A549 (cell line): ENCODE measurements around the gene URI1. TPM values are rescaled to one million over a fixed set of nuclear protein-coding genes. Genes with fewer than 3 reads are reported as not detected.

Experiments
- ATAC-seq, 2 experiments: fragments of 200-7000 bp in 1 of 2; fragments of >200 bp in 1 of 2; cut with Nextera tagmentation in 1 of 2; cut with Tn5 transposase in 1 of 2; 3 replicates each; pipeline versions ENCODE4 v1.8.0 to v1.9.1; 2018 to 2020; ENCODE audit warnings: mild to moderate bottlenecking in 1 of 2, moderate library complexity in 1 of 2
- CTCF ChIA-PET: fragments of 300-600 bp; sonication (Branson Sonifier 250); formaldehyde crosslinking; extraction: SDS; loops from one replicate; lab custom pipeline; 2021; ENCODE audit warnings: antibody characterized with exemption, inconsistent platforms; lab: Yijun Ruan, JAX
- POLR2A ChIA-PET: fragments of 350-600 bp; formaldehyde crosslinking; extraction: SDS; loops from one replicate; lab custom pipeline; 2021; ENCODE audit warnings: antibody characterized with exemption, inconsistent platforms; lab: Yijun Ruan, JAX
- DNase-seq, 2 experiments: peaks; one replicate each; pipeline versions ENCODE4 v3.0.0 to v3.0.0-alpha.2; 2011 to 2016; ENCODE audit warnings: low read depth in 1 of 2, low spot score in 1 of 2
- FAIRE-seq: peaks from 2 replicates; lab custom pipeline; 2011; peaks lifted over from hg19 to GRCh38; lab: Jason Lieb, UNC
- H3K27ac ChIP-seq, 2 experiments: fragments of >200 bp; sonication (Bioruptor Twin); formaldehyde crosslinking; 3 replicates each; pipeline ENCODE4 v1.5.1; 2016 to 2017
- H3K4me1 ChIP-seq: fragments of >200 bp; sonication (Bioruptor Twin); formaldehyde crosslinking; 3 replicates; pipeline ENCODE4 v1.6.1; 2016
- H3K4me2 ChIP-seq: fragments of >200 bp; sonication (Bioruptor Twin); formaldehyde crosslinking; 3 replicates; pipeline ENCODE4 v1.6.1; 2016
- H3K4me3 ChIP-seq: fragments of >200 bp; sonication (Bioruptor Twin); formaldehyde crosslinking; 3 replicates; pipeline ENCODE4 v1.5.1; 2016
- H3K9me3 ChIP-seq: fragments of >200 bp; sonication (Bioruptor Twin); formaldehyde crosslinking; 3 replicates; pipeline ENCODE4 v1.6.1; 2016
- BHLHE40 ChIP-seq: IDR thresholded peaks from 2 replicates; pipeline ENCODE4 v1.6.1; 2012; ENCODE audit warnings: low read depth, low read length, inconsistent platforms
- CBX2 ChIP-seq: fragments of 200-600 bp; sonication (generic); IDR thresholded peaks from 2 replicates; pipeline ENCODE4 v1.6.1; 2016; ENCODE audit warnings: low read depth, mild to moderate bottlenecking, borderline replicate concordance
- ELK1 ChIP-seq: fragments of 150-350 bp; IDR thresholded peaks from 2 replicates; pipeline ENCODE4 v1.6.1; 2014; ENCODE audit warnings: low read depth, mild to moderate bottlenecking, low read length
- ESRRA ChIP-seq: fragments of 150-350 bp; IDR thresholded peaks from 2 replicates; pipeline ENCODE4 v1.6.1; 2014; ENCODE audit warnings: mild to moderate bottlenecking, low read length, borderline replicate concordance
- FOSL2 ChIP-seq, 2 experiments: fragments of 450-650 bp in 1 of 2; fragments of >200 bp in 1 of 2; sonication (Bioruptor Twin) in 1 of 2; formaldehyde crosslinking; IDR thresholded peaks; 2 replicates each; pipeline versions ENCODE4 v1.5.0 to v1.6.1; 2016 to 2020; ENCODE audit warnings: mild to moderate bottlenecking in 1 of 2, moderate library complexity in 1 of 2
- HOXB13 ChIP-seq: fragments of 250-450 bp; sonication (Bioruptor Pico); IDR thresholded peaks from 2 replicates; pipeline ENCODE4 v1.5.0; 2020; ENCODE audit warnings: low read depth, mild to moderate bottlenecking, moderate library complexity
- JUN ChIP-seq, 2 experiments: fragments of >200 bp; sonication (Bioruptor Twin); formaldehyde crosslinking; IDR thresholded peaks; 2 replicates in 1 of 2; 3 replicates in 1 of 2; pipeline ENCODE4 v1.6.1; 2016 to 2017
- MAFK ChIP-seq: fragments of 450-650 bp; IDR thresholded peaks from 2 replicates; pipeline ENCODE4 v1.6.1; 2014; ENCODE audit not compliant: partially characterized antibody
- MAZ ChIP-seq: fragments of 150-350 bp; IDR thresholded peaks from 2 replicates; pipeline ENCODE4 v1.6.1; 2014; ENCODE audit warnings: antibody characterized with exemption, low read depth, low read length, borderline replicate concordance
- NFE2L2 ChIP-seq: fragments of 150-350 bp; conservative IDR thresholded peaks from 2 replicates; pipeline ENCODE4 v1.6.1; 2014; ENCODE audit warnings: low read length
- NPAS2 ChIP-seq: fragments of 250-450 bp; sonication (Bioruptor Pico); IDR thresholded peaks from 2 replicates; pipeline ENCODE4 v1.8.0; 2022; ENCODE audit warnings: mild to moderate bottlenecking, moderate library complexity, borderline replicate concordance
- NR3C1 ChIP-seq: fragments of >200 bp; sonication (Bioruptor Twin); formaldehyde crosslinking; IDR thresholded peaks from 3 replicates; pipeline ENCODE4 v1.6.1; 2017
- PHF8 ChIP-seq: fragments of 200-600 bp; sonication (generic); IDR thresholded peaks from 2 replicates; pipeline ENCODE4 v1.6.1; 2016; ENCODE audit warnings: low read depth, mild to moderate bottlenecking, antibody characterized with exemption, moderate library complexity, borderline replicate concordance
- POLR2AphosphoS2 ChIP-seq: conservative IDR thresholded peaks from 2 replicates; pipeline ENCODE4 v1.6.1; 2012; ENCODE audit warnings: low read length, improper control_type of control experiment, inconsistent platforms
- RCOR1 ChIP-seq: fragments of 150-350 bp; IDR thresholded peaks from 2 replicates; pipeline ENCODE4 v1.6.1; 2014; ENCODE audit warnings: antibody characterized with exemption, low read length, low read depth
- RNF2 ChIP-seq: fragments of 200-600 bp; sonication (generic); IDR thresholded peaks from 2 replicates; pipeline ENCODE4 v1.6.1; 2016; ENCODE audit warnings: low read depth, mild to moderate bottlenecking, antibody characterized with exemption, moderate library complexity, borderline replicate concordance
- SREBF2 ChIP-seq: fragments of 450-650 bp; IDR thresholded peaks from 2 replicates; pipeline ENCODE4 v1.6.1; 2014; ENCODE audit warnings: mild to moderate bottlenecking, moderate library complexity
- TP53 ChIP-seq: fragments of 250-450 bp; sonication (Bioruptor Pico); IDR thresholded peaks from 2 replicates; pipeline ENCODE4 v1.5.0; 2021; ENCODE audit warnings: mild to moderate bottlenecking, moderate library complexity
- ZFP36 ChIP-seq: fragments of 450-650 bp; IDR thresholded peaks from 2 replicates; pipeline ENCODE4 v1.6.1; 2014; ENCODE audit warnings: borderline replicate concordance; ENCODE audit not compliant: partially characterized antibody
- WGBS: methylation state at CpG from one replicate; pipeline ENCODE4 v1.1.6; 2017; ENCODE audit errors: missing lambda C conversion rate; 5-methylcytosine and 5-hydroxymethylcytosine counted together
- polyA plus RNA-seq, 4 experiments: library from polyadenylated mRNA; depleted of rRNA in 3 of 4; stranded (reverse); fragments of >200 nt; fragmentation: RNase III in 1 of 4; extraction: RNeasy Plus Mini Kit Qiagen cat#74134 plus additional on column Dnase treatment in 1 of 4; gene quantifications; 2 replicates in 3 of 4; 3 replicates in 1 of 4; pipeline ENCODE4 v1.2.3, GENCODE V29; 2011 to 2017
- TF ChIP-seq, protein P1 (sequence below): IDR thresholded peaks from 2 replicates; pipeline ENCODE4 v1.6.1; 2012

Gene URI1
- polyA plus RNA-seq, 2 of the 4 experiments (the other 2 are of a cell fraction): 116 to 228 TPM

- Histone ChIP-seq H3K4me2 (no peak overlapping the region), H3K27ac (no peak overlapping the region), H3K9me3 (peaks cover 5% of the 10 kb centered on the region; the same call in 1 of the 3 replicates), H3K4me3 (no peak overlapping the region), H3K4me1 (no peaks in the 10 kb centered on the region; the same call in 2 of the 3 replicates)
- TF ChIP-seq POLR2AphosphoS2 (no peak), SREBF2 (no peak), MAZ (no peak), ZFP36 (no peak), BHLHE40 (no peak), JUN (IDR thresholded peaks at IDR 0.05) (no peak), RCOR1 (no peak), NFE2L2 (no peak), TP53 (CRISPR knock-in tag) (no peak), PHF8 (no peak)
- TF ChIP-seq, protein P1, sequence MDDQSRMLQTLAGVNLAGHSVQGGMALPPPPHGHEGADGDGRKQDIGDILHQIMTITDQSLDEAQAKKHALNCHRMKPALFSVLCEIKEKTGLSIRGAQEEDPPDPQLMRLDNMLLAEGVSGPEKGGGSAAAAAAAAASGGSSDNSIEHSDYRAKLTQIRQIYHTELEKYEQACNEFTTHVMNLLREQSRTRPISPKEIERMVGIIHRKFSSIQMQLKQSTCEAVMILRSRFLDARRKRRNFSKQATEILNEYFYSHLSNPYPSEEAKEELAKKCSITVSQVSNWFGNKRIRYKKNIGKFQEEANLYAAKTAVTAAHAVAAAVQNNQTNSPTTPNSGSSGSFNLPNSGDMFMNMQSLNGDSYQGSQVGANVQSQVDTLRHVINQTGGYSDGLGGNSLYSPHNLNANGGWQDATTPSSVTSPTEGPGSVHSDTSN: no peak
- DNase-seq: no peak
- ChIA-PET POLR2A (no interaction called here), CTCF (no interaction called here)
- peak; percentile 96 for FAIRE-seq
- ATAC-seq: no peak
Measured at GRCh38 chr19:30024091-30024490, 82.1 kb downstream of the URI1 start.

DNA sequence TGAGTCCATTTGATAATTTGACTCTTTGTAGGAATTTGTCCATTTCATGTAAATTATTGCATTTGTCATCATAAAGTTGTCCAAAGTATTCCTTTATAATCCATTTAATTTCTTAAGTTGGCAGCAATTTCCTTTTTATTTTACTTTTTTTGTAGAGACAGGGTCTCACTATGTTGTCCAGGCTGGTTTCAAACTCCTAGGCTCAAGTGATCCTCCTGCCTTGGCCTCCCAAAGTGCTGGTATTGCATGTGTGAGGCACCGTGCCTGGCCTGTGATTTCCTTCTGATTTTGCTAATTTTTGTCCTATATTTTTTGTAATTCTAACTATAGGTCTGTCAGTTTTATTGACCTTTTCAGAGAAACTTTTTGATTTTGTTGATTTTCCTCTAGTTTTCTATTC is 84.9 kb downstream of the URI1 start:
- DNase-seq (no peak), ATAC-seq (no peak)
- Histone ChIP-seq H3K4me1 (peaks cover 14% of the 10 kb centered on the region), H3K4me2 (no peak overlapping the region), H3K4me3 (no peak overlapping the region)
- POLR2A ChIA-PET: no interaction called here
- CTCF ChIA-PET: no interaction called here
- TF ChIP-seq HOXB13 (no peak), PHF8 (no peak), RNF2 (no peak), ESRRA (no peak), FOSL2 (IDR thresholded peaks at IDR 0.05) (no peak), FOSL2 (CRISPR knock-in tag; IDR thresholded peaks at IDR 0.05) (no peak), MAFK (peak; percentile 24), CBX2 (no peak)
- TF ChIP-seq, all 56 proteins: peak for 1
- WGBS: 98% methylated on average over 1 of the region's 1 CpG
- FAIRE-seq: peak; percentile 32
- H3K27ac ChIP-seq: no peak overlapping the region
- peaks cover 5% of the 10 kb centered on the region; the same call in 1 of the 3 replicates for H3K9me3 ChIP-seq

DNA sequence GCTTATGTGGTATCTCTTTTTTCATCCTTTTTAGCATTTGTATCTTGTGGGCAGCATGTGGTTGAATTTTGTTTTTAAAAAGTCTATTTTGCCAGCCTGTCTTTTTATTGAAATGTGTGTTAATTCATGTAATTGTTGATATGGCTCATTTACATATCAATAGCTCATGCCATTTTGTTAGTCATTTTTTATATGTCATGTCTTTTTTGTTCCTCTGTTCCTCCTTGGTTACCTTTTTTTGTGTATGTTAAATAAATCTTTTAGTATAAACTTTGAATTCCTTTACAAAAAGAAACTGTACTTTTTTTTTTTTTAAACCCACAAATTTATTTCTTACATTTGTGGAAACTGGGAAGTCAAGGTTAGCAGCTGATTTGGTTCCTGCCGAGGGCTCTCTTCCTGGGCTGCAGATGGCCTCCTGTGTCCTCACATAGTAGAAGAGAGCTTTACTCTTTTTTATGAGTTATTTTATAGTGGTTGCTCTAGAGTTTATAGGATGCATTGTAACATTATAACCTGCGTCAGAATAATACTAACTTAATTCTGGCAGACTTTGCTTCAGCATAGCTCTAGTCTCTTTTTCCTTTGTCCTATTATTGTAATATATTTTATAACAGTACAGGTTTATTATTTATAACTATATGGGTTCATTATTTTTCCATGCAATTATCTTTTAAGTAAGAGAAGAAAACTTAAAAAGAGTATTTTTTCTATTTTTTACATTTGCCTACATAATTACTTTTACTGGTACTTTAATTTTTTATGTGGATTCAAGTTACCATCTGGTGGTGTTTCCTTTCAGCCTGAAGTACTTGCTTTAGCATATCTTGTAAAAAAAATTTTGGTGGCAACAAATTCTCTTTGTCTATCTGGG is 86.3 kb downstream of the URI1 start:
- FAIRE-seq (peak; percentile 28), DNase-seq (no peak), ATAC-seq (no peak)
- no peak for TF ChIP-seq NPAS2 (CRISPR knock-in tag)
- TF ChIP-seq POLR2AphosphoS2: no peak
- TF ChIP-seq NR3C1: no peak
- TF ChIP-seq ELK1: no peak
- TF ChIP-seq, protein P1: no peak
- no peak for TF ChIP-seq BHLHE40
- H3K4me3 ChIP-seq: no peak overlapping the region
- peaks cover 14% of the 10 kb centered on the region for H3K4me1 ChIP-seq
- ChIA-PET CTCF (interaction anchor here (1.3 kb wide), 1 partner anchor 312 kb away, joined by 3 read pairs; no protein-coding TSS in a partner anchor), POLR2A (interaction anchor here (0.6 kb wide), 1 partner anchor 142 kb away, joined by 5 read pairs; no protein-coding TSS in a partner anchor)
- H3K9me3 ChIP-seq: no peaks in the 10 kb centered on the region
- no peak overlapping the region for H3K27ac ChIP-seq
- WGBS: 94% methylated on average over 2 of the region's 2 CpGs
- H3K4me2 ChIP-seq: no peak overlapping the region
